Measurements from ENCODE around the gene STPG2. TPM values are rescaled to one million over a fixed set of nuclear protein-coding genes. Genes with fewer than 3 reads are reported as not detected.

Gene STPG2
- total RNA-seq, 2 donors from 2014 or later, result not detected

DNA sequence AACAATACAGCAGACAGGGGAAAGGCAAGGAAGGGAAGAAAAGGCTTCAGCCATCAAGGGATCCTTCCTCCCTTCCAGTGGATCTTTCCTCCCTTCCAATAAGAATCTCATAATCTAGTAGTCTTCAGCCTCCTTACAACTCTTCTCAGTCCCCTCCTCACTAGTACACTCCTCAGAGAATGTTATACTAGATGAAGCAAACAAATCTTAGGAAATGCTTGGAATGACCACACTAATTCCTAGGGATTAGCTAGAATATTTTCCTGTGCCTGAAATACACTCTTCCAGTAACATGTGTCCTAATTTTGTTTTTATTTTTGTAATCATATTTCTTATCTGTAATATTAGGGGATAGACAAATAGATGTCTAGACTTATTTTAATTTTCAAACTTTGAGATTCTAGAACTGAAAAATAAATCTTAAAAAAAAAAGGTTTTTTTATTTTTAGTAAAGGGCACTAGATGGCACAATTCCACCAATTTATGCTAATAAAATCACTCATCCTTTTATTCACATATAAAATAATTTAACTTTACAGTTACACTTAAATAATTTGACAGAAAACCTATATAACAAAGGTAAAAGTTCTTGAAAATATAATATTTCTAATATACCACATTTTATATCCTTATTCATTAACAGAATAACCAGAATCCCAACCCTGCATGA is 7.0 kb upstream of the STPG2 start:
- no peaks in the 10 kb centered on the region for H3K4me1 ChIP-seq (ENCODE audit: control insufficient read depth in 1 of 2, low read depth in 2 of 2)
- ATAC-seq (ENCODE audit: insufficient number of reproducible peaks, low FRiP score, low read depth), result no peak
- no peak for DNase-seq (ENCODE audit: low spot score)

DNA sequence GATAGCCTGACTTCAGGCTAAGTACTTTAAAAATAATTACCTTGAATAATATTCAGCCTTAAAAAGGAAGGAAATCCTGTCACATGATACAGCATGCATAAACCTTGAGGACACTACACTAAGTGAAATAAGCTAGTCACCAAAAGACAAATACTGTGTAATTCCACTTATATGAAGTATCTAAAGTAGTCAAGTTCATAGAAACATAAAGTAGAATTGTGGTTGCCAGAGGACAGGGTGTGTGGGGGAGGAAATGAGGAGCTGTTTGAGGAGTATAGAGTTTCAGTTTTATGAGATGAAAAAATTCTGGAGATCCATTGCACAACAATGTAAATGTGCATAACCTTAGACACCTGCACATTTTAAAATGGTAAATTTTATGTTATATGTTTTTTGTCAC is 5.6 kb upstream of the STPG2 start:
- peaks cover 0 to 3% of the 10 kb centered on the region in 2 donors for H3K4me1 ChIP-seq (ENCODE audit: control insufficient read depth in 1 of 2, low read depth in 2 of 2)
- no peak overlapping the region for H3K4me3 ChIP-seq
- H3K27me3 ChIP-seq (replicated peaks; ENCODE audit: insufficient read depth), result no peaks in the 10 kb centered on the region
- no peaks in the 10 kb centered on the region for H3K9me3 ChIP-seq
- H3K27ac ChIP-seq, result no peak overlapping the region
- no peak for DNase-seq (ENCODE audit: low spot score)
- no peaks in the 10 kb centered on the region for H3K36me3 ChIP-seq
- no peak for ATAC-seq (ENCODE audit: insufficient number of reproducible peaks, low FRiP score, low read depth)
- TF ChIP-seq, protein P1, sequence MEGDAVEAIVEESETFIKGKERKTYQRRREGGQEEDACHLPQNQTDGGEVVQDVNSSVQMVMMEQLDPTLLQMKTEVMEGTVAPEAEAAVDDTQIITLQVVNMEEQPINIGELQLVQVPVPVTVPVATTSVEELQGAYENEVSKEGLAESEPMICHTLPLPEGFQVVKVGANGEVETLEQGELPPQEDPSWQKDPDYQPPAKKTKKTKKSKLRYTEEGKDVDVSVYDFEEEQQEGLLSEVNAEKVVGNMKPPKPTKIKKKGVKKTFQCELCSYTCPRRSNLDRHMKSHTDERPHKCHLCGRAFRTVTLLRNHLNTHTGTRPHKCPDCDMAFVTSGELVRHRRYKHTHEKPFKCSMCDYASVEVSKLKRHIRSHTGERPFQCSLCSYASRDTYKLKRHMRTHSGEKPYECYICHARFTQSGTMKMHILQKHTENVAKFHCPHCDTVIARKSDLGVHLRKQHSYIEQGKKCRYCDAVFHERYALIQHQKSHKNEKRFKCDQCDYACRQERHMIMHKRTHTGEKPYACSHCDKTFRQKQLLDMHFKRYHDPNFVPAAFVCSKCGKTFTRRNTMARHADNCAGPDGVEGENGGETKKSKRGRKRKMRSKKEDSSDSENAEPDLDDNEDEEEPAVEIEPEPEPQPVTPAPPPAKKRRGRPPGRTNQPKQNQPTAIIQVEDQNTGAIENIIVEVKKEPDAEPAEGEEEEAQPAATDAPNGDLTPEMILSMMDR (IDR thresholded peaks at IDR 0.05), result no peak

More for the DNA sequence above, 7.0 kb upstream of the STPG2 start:
- no peak overlapping the region for H3K27ac ChIP-seq
- H3K36me3 ChIP-seq, result no peaks in the 10 kb centered on the region
- TF ChIP-seq, protein P1 (IDR thresholded peaks at IDR 0.05), result no peak
- no peak overlapping the region for H3K4me3 ChIP-seq
- no peaks in the 10 kb centered on the region for H3K9me3 ChIP-seq
- H3K27me3 ChIP-seq (replicated peaks; ENCODE audit: insufficient read depth), result no peaks in the 10 kb centered on the region

DNA sequence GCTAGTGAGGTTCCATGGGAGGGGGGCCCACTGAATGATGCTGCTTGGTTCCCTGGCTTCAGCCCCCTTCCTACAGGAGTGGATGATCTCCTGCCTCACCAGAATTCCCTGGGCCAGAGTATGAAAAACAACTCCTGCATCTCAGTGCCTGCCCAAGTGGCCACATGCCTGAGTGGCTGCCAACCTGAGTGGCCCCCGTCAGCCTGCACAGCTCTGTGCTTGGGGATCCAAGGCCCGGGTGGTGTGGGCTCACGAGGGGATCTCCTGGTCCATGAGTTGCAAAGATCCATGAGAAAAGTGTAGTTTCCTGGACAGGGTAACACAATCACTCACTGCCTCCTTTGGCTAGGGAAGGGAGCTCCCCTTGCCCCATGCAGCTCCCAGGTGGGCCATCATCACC is 17.1 kb downstream of the STPG2 start:
- Histone ChIP-seq H3K9me3 (no peaks in the 10 kb centered on the region), H3K4me1 (ENCODE audit: control insufficient read depth in 1 of 2, low read depth in 2 of 2) (no peaks in the 10 kb centered on the region), H3K4me3 (no peak overlapping the region), H3K27ac (no peak overlapping the region), H3K27me3 (replicated peaks; ENCODE audit: insufficient read depth) (no peaks in the 10 kb centered on the region), H3K36me3 (no peaks in the 10 kb centered on the region)
- TF ChIP-seq, protein P1 (IDR thresholded peaks at IDR 0.05), result no peak
- no peak for ATAC-seq (ENCODE audit: insufficient number of reproducible peaks, low FRiP score, low read depth)
- DNase-seq (ENCODE audit: low spot score), result no peak

DNA sequence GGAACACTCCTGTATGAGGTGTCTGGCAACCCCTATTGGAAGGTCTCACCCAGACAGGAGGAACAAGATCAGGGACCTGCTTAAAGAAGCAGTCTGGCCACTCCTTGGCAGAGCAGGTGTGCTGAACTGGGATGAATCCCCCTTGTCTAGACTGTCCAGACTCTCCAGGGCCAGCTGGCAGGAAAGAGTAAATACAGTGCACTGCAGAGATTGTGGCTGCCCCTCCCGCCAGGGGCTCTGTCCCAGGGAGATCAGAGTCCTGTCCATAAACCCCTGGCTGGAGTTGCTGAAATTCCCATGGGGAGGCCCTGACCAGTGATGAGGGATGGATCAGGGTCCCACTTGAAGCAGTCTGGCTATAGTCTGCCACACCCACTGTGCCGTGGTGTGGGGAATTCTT is 17.7 kb downstream of the STPG2 start:
- Histone ChIP-seq H3K27me3 (replicated peaks; ENCODE audit: insufficient read depth) (no peaks in the 10 kb centered on the region), H3K36me3 (no peaks in the 10 kb centered on the region), H3K9me3 (no peaks in the 10 kb centered on the region), H3K4me3 (no peak overlapping the region), H3K4me1 (ENCODE audit: control insufficient read depth in 1 of 2, low read depth in 2 of 2) (no peaks in the 10 kb centered on the region), H3K27ac (no peak overlapping the region)
- TF ChIP-seq, protein P1 (IDR thresholded peaks at IDR 0.05), result no peak
- no peak for ATAC-seq (ENCODE audit: insufficient number of reproducible peaks, low FRiP score, low read depth)
- no peak for DNase-seq (ENCODE audit: low spot score)

DNA sequence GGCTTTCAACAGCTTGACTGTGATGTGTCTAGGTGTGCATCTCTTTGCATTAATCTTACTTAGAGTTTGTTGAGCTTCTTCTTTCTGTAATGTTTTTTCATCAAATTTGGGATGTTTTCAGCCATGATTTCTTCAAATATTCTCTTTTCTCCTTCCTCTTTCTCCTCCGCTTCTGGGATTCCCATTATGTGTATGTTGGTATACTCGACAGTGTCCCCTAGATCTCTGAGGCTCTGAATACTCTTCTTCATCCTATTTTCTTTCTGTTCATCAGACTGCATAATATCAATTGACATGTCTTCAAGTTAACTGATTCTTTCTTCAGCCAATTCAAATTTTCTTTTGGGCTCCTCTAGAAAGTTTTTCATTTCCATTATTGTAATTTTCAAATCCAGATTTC is 25.9 kb downstream of the STPG2 start:
- H3K4me1 ChIP-seq (ENCODE audit: control insufficient read depth in 1 of 2, low read depth in 2 of 2), result no peaks in the 10 kb centered on the region
- no peak for DNase-seq (ENCODE audit: low spot score)
- no peaks in the 10 kb centered on the region for H3K27me3 ChIP-seq (replicated peaks; ENCODE audit: insufficient read depth)
- H3K36me3 ChIP-seq, result no peaks in the 10 kb centered on the region
- no peak overlapping the region for H3K27ac ChIP-seq
- TF ChIP-seq, protein P1 (IDR thresholded peaks at IDR 0.05), result no peak
- no peak overlapping the region for H3K4me3 ChIP-seq
- H3K9me3 ChIP-seq, result no peaks in the 10 kb centered on the region
- no peak for ATAC-seq (ENCODE audit: insufficient number of reproducible peaks, low FRiP score, low read depth)

Measured in thoracic aorta (tissue), 2 donors.